Neural progenitor cell (in vitro differentiated cells): ENCODE measurements around the gene KCNAB3.

Experiments used
- CTCF ChIP-seq: fragments of 200-600 bp; sonication (generic); IDR thresholded peaks from 2 replicates; pipeline ENCODE4 v1.5.1; 2017; ENCODE audit warnings: antibody characterized with exemption, mild to moderate bottlenecking
- EZH2 ChIP-seq: fragments of 200-600 bp; sonication (generic); IDR thresholded peaks from 2 replicates; pipeline ENCODE4 v1.6.1; 2017; ENCODE audit warnings: antibody characterized with exemption, mild to moderate bottlenecking, moderate library complexity
- EZH2phosphoT487 ChIP-seq: fragments of 200-600 bp; sonication (generic); IDR thresholded peaks from 2 replicates; pipeline ENCODE4 v1.6.1; 2017; ENCODE audit warnings: antibody characterized with exemption

DNA sequence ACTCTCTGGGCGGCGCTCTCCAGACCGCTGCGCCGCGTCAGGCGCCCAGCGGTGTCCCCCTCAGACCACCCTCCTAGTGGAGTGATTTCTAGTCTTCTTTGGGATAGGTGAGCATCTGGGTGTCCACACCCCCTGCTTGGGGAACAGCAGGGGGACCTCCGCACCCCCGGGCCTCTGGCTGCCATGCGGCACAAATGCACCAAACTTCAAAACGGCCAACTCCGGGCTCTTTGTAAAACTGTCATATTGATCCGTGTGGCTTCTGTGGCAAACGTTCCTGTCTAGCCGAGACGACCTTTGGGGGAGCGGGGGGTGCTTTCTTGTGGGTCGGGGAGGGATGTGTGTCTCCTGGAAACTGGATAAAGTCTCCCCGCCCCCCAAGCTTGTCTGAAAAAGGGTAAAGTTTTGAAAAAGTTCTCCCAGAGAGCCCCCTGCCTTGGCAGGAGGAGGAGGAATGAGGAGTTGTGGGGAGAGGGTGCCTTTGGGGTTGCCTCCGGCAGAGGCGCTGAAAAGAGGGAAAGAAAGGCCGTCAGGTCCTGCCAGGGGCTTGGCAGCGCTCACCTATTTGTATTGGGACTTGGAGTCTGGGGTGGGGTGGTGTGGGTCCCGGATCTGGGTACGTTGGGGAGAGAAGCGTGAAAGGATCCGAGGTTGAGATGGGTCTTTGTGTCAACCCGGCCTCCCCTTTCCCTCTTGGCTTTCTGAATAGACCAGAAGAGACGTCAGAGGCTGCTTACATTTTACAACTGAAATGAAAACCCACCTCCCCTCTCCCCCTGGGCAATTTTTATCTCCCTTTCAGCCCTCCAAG, 43.2 kb downstream of the KCNAB3 start:
- TF ChIP-seq CTCF: peak; percentile 6
- TF ChIP-seq EZH2: no peak
- no peak for TF ChIP-seq EZH2phosphoT487
